ENCODE results near the gene KCNIP4. TPM values are rescaled to one million over a fixed set of nuclear protein-coding genes. Genes with fewer than 3 reads are reported as not detected.

Gene KCNIP4
- total and polyA plus RNA-seq, 7 donors: 0.03 TPM; not detected in 6

- TF ChIP-seq CTCF (IDR thresholded peaks at IDR 0.05): no peak
- H3K4me3 ChIP-seq: no peak overlapping the region
- ATAC-seq (no peak), DNase-seq (no peak)
- no peaks in the 10 kb centered on the region for H3K27me3 ChIP-seq (ENCODE audit: insufficient read depth in 3 of 3, low read length in 2 of 3)
- no peak overlapping the region for H3K27ac ChIP-seq
- H3K9me3 ChIP-seq: no peaks in the 10 kb centered on the region
- H3K4me1 ChIP-seq: no peaks in the 10 kb centered on the region
- intact Hi-C loops (cut with DNase I): no loop called here
- no peaks in the 10 kb centered on the region for H3K36me3 ChIP-seq (ENCODE audit: insufficient read depth in 1 of 2, low read depth in 1 of 2)
These were observed 1053.4 kb downstream of the KCNIP4 start for GRCh38 chr4:20895208-20895607.

DNA sequence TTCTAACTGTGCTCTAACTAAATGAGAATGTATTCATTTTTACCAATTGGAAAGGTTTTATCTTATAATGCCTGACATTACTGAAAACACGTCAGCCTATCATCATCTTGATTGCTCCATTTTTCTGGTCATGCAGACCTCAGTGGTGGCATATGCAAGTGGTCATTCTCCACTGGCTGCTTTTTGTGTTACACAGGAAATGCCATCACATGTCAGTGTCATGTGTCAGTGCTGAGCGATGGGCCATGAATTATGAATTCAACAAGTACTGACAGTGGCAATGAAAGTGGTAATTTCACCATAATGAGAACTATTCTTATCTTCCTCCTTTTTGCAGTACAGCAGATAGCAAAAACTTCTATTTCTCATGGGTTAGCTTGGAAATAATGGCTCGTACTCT, 1057.8 kb downstream of the KCNIP4 start:
- H3K27ac ChIP-seq: no peak overlapping the region
- DNase-seq (no peak), ATAC-seq (no peak)
- H3K36me3 ChIP-seq (ENCODE audit: insufficient read depth in 1 of 2, low read depth in 1 of 2): no peaks in the 10 kb centered on the region
- H3K4me3 ChIP-seq: no peak overlapping the region
- WGBS, 3 donors: 81 to 87% (median 83%) methylated on average over 3 of the region's 3 CpGs
- no peaks in the 10 kb centered on the region for H3K27me3 ChIP-seq (ENCODE audit: insufficient read depth in 3 of 3, low read length in 2 of 3)
- no peaks in the 10 kb centered on the region for H3K9me3 ChIP-seq
- intact Hi-C loops (cut with DNase I): no loop called here
- TF ChIP-seq CTCF (IDR thresholded peaks at IDR 0.05): no peak
- no peaks in the 10 kb centered on the region for H3K4me1 ChIP-seq

GRCh38 chr4:20889901-20890300, 1058.7 kb downstream of the KCNIP4 start:
- Histone ChIP-seq H3K36me3 (ENCODE audit: insufficient read depth in 1 of 2, low read depth in 1 of 2) (no peaks in the 10 kb centered on the region), H3K27ac (no peak overlapping the region), H3K4me1 (no peaks in the 10 kb centered on the region), H3K27me3 (ENCODE audit: insufficient read depth in 3 of 3, low read length in 2 of 3) (no peaks in the 10 kb centered on the region), H3K9me3 (no peaks in the 10 kb centered on the region), H3K4me3 (no peak overlapping the region)
- 64 to 67% (median 65%) methylated on average over 3 of the region's 3 CpGs for WGBS, 3 donors
- DNase-seq (no peak), ATAC-seq (no peak)
- intact Hi-C loops (cut with DNase I): no loop called here
- TF ChIP-seq CTCF (IDR thresholded peaks at IDR 0.05): no peak

DNA sequence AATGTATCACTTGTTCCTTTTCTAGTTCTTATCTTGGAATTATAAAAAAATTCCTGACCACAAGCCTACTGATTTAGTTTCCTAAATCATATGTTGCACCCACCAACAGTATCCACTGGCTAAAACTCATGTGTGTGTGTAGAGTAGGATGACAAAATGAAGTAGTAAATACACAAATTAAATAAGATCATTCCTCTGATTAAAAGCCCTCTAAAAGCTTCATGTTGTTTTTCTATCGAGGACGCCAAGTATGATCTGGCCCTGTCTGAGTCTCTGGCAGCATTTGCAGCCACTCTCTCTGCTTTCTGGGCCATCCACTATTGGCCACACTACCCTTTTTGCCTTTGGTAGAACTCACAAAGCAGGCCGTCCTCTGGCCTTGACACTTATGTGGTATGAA, 1064.9 kb downstream of the KCNIP4 start:
- no peaks in the 10 kb centered on the region for H3K9me3 ChIP-seq
- intact Hi-C loops (cut with DNase I): no loop called here
- DNase-seq (no peak), ATAC-seq (no peak)
- no peak overlapping the region for H3K27ac ChIP-seq
- H3K4me3 ChIP-seq: no peak overlapping the region
- WGBS, 3 donors: 26 to 68% (median 31%) methylated on average over 3 of the region's 3 CpGs
- no peak for TF ChIP-seq CTCF (IDR thresholded peaks at IDR 0.05)
- no peaks in the 10 kb centered on the region for H3K36me3 ChIP-seq (ENCODE audit: insufficient read depth in 1 of 2, low read depth in 1 of 2)
- no peaks in the 10 kb centered on the region for H3K4me1 ChIP-seq
- H3K27me3 ChIP-seq (ENCODE audit: insufficient read depth in 3 of 3, low read length in 2 of 3): no peaks in the 10 kb centered on the region

- no peak overlapping the region for H3K27ac ChIP-seq
- TF ChIP-seq CTCF (IDR thresholded peaks at IDR 0.05): no peak
- intact Hi-C loops (cut with DNase I): no loop called here
- no peaks in the 10 kb centered on the region for H3K4me1 ChIP-seq
- no peaks in the 10 kb centered on the region for H3K27me3 ChIP-seq (ENCODE audit: insufficient read depth in 3 of 3, low read length in 2 of 3)
- WGBS, 3 donors: 60 to 74% (median 66%) methylated on average over 5 of the region's 5 CpGs
- no peak overlapping the region for H3K4me3 ChIP-seq
- ATAC-seq (no peak), DNase-seq (no peak)
- no peaks in the 10 kb centered on the region for H3K36me3 ChIP-seq (ENCODE audit: insufficient read depth in 1 of 2, low read depth in 1 of 2)
- H3K9me3 ChIP-seq: no peaks in the 10 kb centered on the region
These were observed 1065.3 kb downstream of the KCNIP4 start for GRCh38 chr4:20883231-20883630.

All from psoas muscle (tissue), 8 donors.